ENCODE data around the gene AKAP6. TPM values are rescaled to one million over a fixed set of nuclear protein-coding genes. Genes with fewer than 3 reads are reported as not detected.

Gene AKAP6
- total and polyA plus RNA-seq, 5 donors from 2014 or later, result 0.07 to 1.1 (median 0.47) TPM

GRCh38 chr14:32471181-32471580 is 142.1 kb downstream of the AKAP6 start:
- no peaks in the 10 kb centered on the region for H3K9me3 Mint-ChIP-seq
- H3K27me3 ChIP-seq (ENCODE audit: control insufficient read depth, insufficient read depth, low read length), result no peaks in the 10 kb centered on the region
- no peaks in the 10 kb centered on the region for H3K9me3 ChIP-seq (ENCODE audit: control insufficient read depth in 2 of 2, low read length in 2 of 2)
- H3K4me1 ChIP-seq (ENCODE audit: control insufficient read depth, insufficient read depth, low read length, poor library complexity, severe bottlenecking), result no peaks in the 10 kb centered on the region
- no peak overlapping the region for H3K27ac Mint-ChIP-seq
- no peaks in the 10 kb centered on the region for H3K27me3 Mint-ChIP-seq
- DNase-seq (no peak), ATAC-seq (ENCODE audit: low read depth in 2 of 2) (no peak)
- H3K36me3 Mint-ChIP-seq, result no peaks in the 10 kb centered on the region
- H3K4me3 Mint-ChIP-seq, result no peak overlapping the region
- H3K36me3 ChIP-seq (ENCODE audit: control insufficient read depth, insufficient read depth, low read length), result no peaks in the 10 kb centered on the region
- no peak overlapping the region for H3K4me3 ChIP-seq (ENCODE audit: low read depth, low read length)
- no peaks in the 10 kb centered on the region for H3K4me1 Mint-ChIP-seq
- H3K27ac ChIP-seq (ENCODE audit: insufficient read depth, low read length, poor library complexity, severe bottlenecking), result no peak overlapping the region

GRCh38 chr14:32472076-32472475 is 143.0 kb downstream of the AKAP6 start:
- no peak for DNase-seq
- no peak overlapping the region for H3K4me3 Mint-ChIP-seq
- H3K27ac Mint-ChIP-seq, result no peak overlapping the region

GRCh38 chr14:32472512-32473463 is 143.7 kb downstream of the AKAP6 start:
- Histone ChIP-seq H3K27ac (ENCODE audit: insufficient read depth, low read length, poor library complexity, severe bottlenecking) (no peak overlapping the region), H3K9me3 (ENCODE audit: control insufficient read depth in 2 of 2, low read length in 2 of 2) (no peaks in the 10 kb centered on the region), H3K36me3 (ENCODE audit: control insufficient read depth, insufficient read depth, low read length) (no peaks in the 10 kb centered on the region), H3K27me3 (ENCODE audit: control insufficient read depth, insufficient read depth, low read length) (no peaks in the 10 kb centered on the region), H3K4me1 (ENCODE audit: control insufficient read depth, insufficient read depth, low read length, poor library complexity, severe bottlenecking) (no peaks in the 10 kb centered on the region), H3K4me3 (ENCODE audit: low read depth, low read length) (no peak overlapping the region)
- DNase-seq (no peak), ATAC-seq (ENCODE audit: low read depth in 2 of 2) (no peak)
- H3K4me3 Mint-ChIP-seq, result no peak overlapping the region
- H3K27me3 Mint-ChIP-seq, result no peaks in the 10 kb centered on the region
- no peaks in the 10 kb centered on the region for H3K36me3 Mint-ChIP-seq
- no peak overlapping the region for H3K27ac Mint-ChIP-seq
- no peaks in the 10 kb centered on the region for H3K9me3 Mint-ChIP-seq
- no peaks in the 10 kb centered on the region for H3K4me1 Mint-ChIP-seq

More at GRCh38 chr14:32472076-32472475, 143.0 kb downstream of the AKAP6 start:
- Histone ChIP-seq H3K27me3 (ENCODE audit: control insufficient read depth, insufficient read depth, low read length) (no peaks in the 10 kb centered on the region), H3K27ac (ENCODE audit: insufficient read depth, low read length, poor library complexity, severe bottlenecking) (no peak overlapping the region), H3K4me1 (ENCODE audit: control insufficient read depth, insufficient read depth, low read length, poor library complexity, severe bottlenecking) (no peaks in the 10 kb centered on the region), H3K9me3 (ENCODE audit: control insufficient read depth in 2 of 2, low read length in 2 of 2) (no peaks in the 10 kb centered on the region), H3K4me3 (ENCODE audit: low read depth, low read length) (no peak overlapping the region), H3K36me3 (ENCODE audit: control insufficient read depth, insufficient read depth, low read length) (no peaks in the 10 kb centered on the region)
- Mint-ChIP-seq H3K36me3 (no peaks in the 10 kb centered on the region), H3K27me3 (no peaks in the 10 kb centered on the region), H3K4me1 (no peaks in the 10 kb centered on the region), H3K9me3 (no peaks in the 10 kb centered on the region)
- no peak for ATAC-seq (ENCODE audit: low read depth in 2 of 2)

GRCh38 chr14:32473464-32473855 is 144.4 kb downstream of the AKAP6 start:
- Mint-ChIP-seq H3K27me3 (no peaks in the 10 kb centered on the region), H3K27ac (no peak overlapping the region), H3K4me1 (no peaks in the 10 kb centered on the region), H3K36me3 (no peaks in the 10 kb centered on the region), H3K9me3 (no peaks in the 10 kb centered on the region), H3K4me3 (no peak overlapping the region)
- DNase-seq (no peak), ATAC-seq (ENCODE audit: low read depth in 2 of 2) (no peak)
- Histone ChIP-seq H3K36me3 (ENCODE audit: control insufficient read depth, insufficient read depth, low read length) (no peaks in the 10 kb centered on the region), H3K4me1 (ENCODE audit: control insufficient read depth, insufficient read depth, low read length, poor library complexity, severe bottlenecking) (no peaks in the 10 kb centered on the region), H3K27ac (ENCODE audit: insufficient read depth, low read length, poor library complexity, severe bottlenecking) (no peak overlapping the region), H3K27me3 (ENCODE audit: control insufficient read depth, insufficient read depth, low read length) (no peaks in the 10 kb centered on the region), H3K4me3 (ENCODE audit: low read depth, low read length) (no peak overlapping the region), H3K9me3 (ENCODE audit: control insufficient read depth in 2 of 2, low read length in 2 of 2) (no peaks in the 10 kb centered on the region)

GRCh38 chr14:32474478-32475195 is 145.5 kb downstream of the AKAP6 start:
- no peaks in the 10 kb centered on the region for H3K9me3 Mint-ChIP-seq
- H3K27me3 Mint-ChIP-seq, result no peaks in the 10 kb centered on the region
- H3K27me3 ChIP-seq (ENCODE audit: control insufficient read depth, insufficient read depth, low read length), result no peaks in the 10 kb centered on the region
- no peak overlapping the region for H3K27ac ChIP-seq (ENCODE audit: insufficient read depth, low read length, poor library complexity, severe bottlenecking)
- no peaks in the 10 kb centered on the region for H3K36me3 ChIP-seq (ENCODE audit: control insufficient read depth, insufficient read depth, low read length)
- no peak for ATAC-seq (ENCODE audit: low read depth in 2 of 2)
- H3K9me3 ChIP-seq (ENCODE audit: control insufficient read depth in 2 of 2, low read length in 2 of 2), result no peaks in the 10 kb centered on the region
- H3K4me3 ChIP-seq (ENCODE audit: low read depth, low read length), result no peak overlapping the region
- H3K27ac Mint-ChIP-seq, result no peak overlapping the region
- no peak overlapping the region for H3K4me3 Mint-ChIP-seq
- no peaks in the 10 kb centered on the region for H3K36me3 Mint-ChIP-seq
- H3K4me1 Mint-ChIP-seq, result no peaks in the 10 kb centered on the region
- DNase-seq, result no peak
- H3K4me1 ChIP-seq (ENCODE audit: control insufficient read depth, insufficient read depth, low read length, poor library complexity, severe bottlenecking), result no peaks in the 10 kb centered on the region

GRCh38 chr14:32476532-32476931 is 147.4 kb downstream of the AKAP6 start:
- H3K4me1 ChIP-seq (ENCODE audit: control insufficient read depth, insufficient read depth, low read length, poor library complexity, severe bottlenecking), result no peaks in the 10 kb centered on the region
- H3K27me3 Mint-ChIP-seq, result no peaks in the 10 kb centered on the region
- no peaks in the 10 kb centered on the region for H3K9me3 Mint-ChIP-seq
- no peak overlapping the region for H3K27ac ChIP-seq (ENCODE audit: insufficient read depth, low read length, poor library complexity, severe bottlenecking)
- no peaks in the 10 kb centered on the region for H3K36me3 Mint-ChIP-seq
- no peaks in the 10 kb centered on the region for H3K27me3 ChIP-seq (ENCODE audit: control insufficient read depth, insufficient read depth, low read length)
- no peak overlapping the region for H3K27ac Mint-ChIP-seq
- H3K4me1 Mint-ChIP-seq, result no peaks in the 10 kb centered on the region
- ATAC-seq (ENCODE audit: low read depth in 2 of 2) (no peak), DNase-seq (no peak)
- no peak overlapping the region for H3K4me3 Mint-ChIP-seq
- H3K9me3 ChIP-seq (ENCODE audit: control insufficient read depth in 2 of 2, low read length in 2 of 2), result no peaks in the 10 kb centered on the region
- no peak overlapping the region for H3K4me3 ChIP-seq (ENCODE audit: low read depth, low read length)
- H3K36me3 ChIP-seq (ENCODE audit: control insufficient read depth, insufficient read depth, low read length), result no peaks in the 10 kb centered on the region

- Mint-ChIP-seq H3K4me1 (no peaks in the 10 kb centered on the region), H3K9me3 (no peaks in the 10 kb centered on the region), H3K27ac (no peak overlapping the region), H3K36me3 (no peaks in the 10 kb centered on the region), H3K27me3 (no peaks in the 10 kb centered on the region), H3K4me3 (no peak overlapping the region)
- ATAC-seq (ENCODE audit: low read depth in 2 of 2), result no peak
- Histone ChIP-seq H3K9me3 (ENCODE audit: control insufficient read depth in 2 of 2, low read length in 2 of 2) (no peaks in the 10 kb centered on the region), H3K27me3 (ENCODE audit: control insufficient read depth, insufficient read depth, low read length) (no peaks in the 10 kb centered on the region), H3K4me1 (ENCODE audit: control insufficient read depth, insufficient read depth, low read length, poor library complexity, severe bottlenecking) (no peaks in the 10 kb centered on the region), H3K27ac (ENCODE audit: insufficient read depth, low read length, poor library complexity, severe bottlenecking) (no peak overlapping the region), H3K4me3 (ENCODE audit: low read depth, low read length) (no peak overlapping the region), H3K36me3 (ENCODE audit: control insufficient read depth, insufficient read depth, low read length) (no peaks in the 10 kb centered on the region)
- DNase-seq, result no peak
These were observed 148.3 kb downstream of the AKAP6 start for GRCh38 chr14:32477396-32477795.

All from CD4-positive, CD25-positive, alpha-beta regulatory T cell (primary cell).